Measurements from ENCODE around the gene CADM1. TPM values are rescaled to one million over a fixed set of nuclear protein-coding genes. Genes with fewer than 3 reads are reported as not detected.

CADM1 gene
- total and polyA plus RNA-seq, 4 donors: 13.0 to 40.6 (median 28.9) TPM

GRCh38 chr11:115257270-115257669, 246.9 kb downstream of the CADM1 start (continued):
- TF ChIP-seq ZBTB33 (IDR thresholded peaks at IDR 0.05): no peak
- no peak for TF ChIP-seq FOXA1 (IDR thresholded peaks at IDR 0.05)

GRCh38 chr11:115256397-115257197, 247.6 kb downstream of the CADM1 start:
- no peak overlapping the region for H3K27ac ChIP-seq (ENCODE audit: low read depth in 1 of 2, low read length in 2 of 2)
- H3K36me3 ChIP-seq (ENCODE audit: control insufficient read depth in 4 of 4, insufficient read depth in 3 of 4, low read depth in 1 of 4, low read length in 3 of 4): no peaks in the 10 kb centered on the region
- DNase-seq (ENCODE audit: low spot score): no peak
- H3K27me3 ChIP-seq (ENCODE audit: control insufficient read depth in 4 of 4, insufficient read depth in 4 of 4, low read length in 3 of 4): no peaks in the 10 kb centered on the region
- no peak for TF ChIP-seq SP1 (IDR thresholded peaks at IDR 0.05)
- TF ChIP-seq YY1 (IDR thresholded peaks at IDR 0.05): no peak
- H3K4me1 ChIP-seq (ENCODE audit: control insufficient read depth in 4 of 4, insufficient read depth in 4 of 4, low read length in 3 of 4): no peaks in the 10 kb centered on the region
- H3K4me3 ChIP-seq (ENCODE audit: low read depth in 1 of 3, low read length in 3 of 3): no peak overlapping the region
- H3K9ac ChIP-seq (ENCODE audit: low read depth in 1 of 2, low read length in 2 of 2): no peak overlapping the region
- 71% methylated on average over 7 of the region's 7 CpGs for WGBS
- no peaks in the 10 kb centered on the region for H3K9me3 ChIP-seq (ENCODE audit: control insufficient read depth in 4 of 4, low read length in 3 of 4)

GRCh38 chr11:115255006-115255762, 249.0 kb downstream of the CADM1 start:
- H3K4me1 ChIP-seq (ENCODE audit: control insufficient read depth in 4 of 4, insufficient read depth in 4 of 4, low read length in 3 of 4): no peaks in the 10 kb centered on the region
- no peaks in the 10 kb centered on the region for H3K36me3 ChIP-seq (ENCODE audit: control insufficient read depth in 4 of 4, insufficient read depth in 3 of 4, low read depth in 1 of 4, low read length in 3 of 4)
- no peaks in the 10 kb centered on the region for H3K9me3 ChIP-seq (ENCODE audit: control insufficient read depth in 4 of 4, low read length in 3 of 4)
- no peaks in the 10 kb centered on the region for H3K27me3 ChIP-seq (ENCODE audit: control insufficient read depth in 4 of 4, insufficient read depth in 4 of 4, low read length in 3 of 4)
- no peak for TF ChIP-seq NR2F2 (IDR thresholded peaks at IDR 0.05)
- TF ChIP-seq, protein P1, sequence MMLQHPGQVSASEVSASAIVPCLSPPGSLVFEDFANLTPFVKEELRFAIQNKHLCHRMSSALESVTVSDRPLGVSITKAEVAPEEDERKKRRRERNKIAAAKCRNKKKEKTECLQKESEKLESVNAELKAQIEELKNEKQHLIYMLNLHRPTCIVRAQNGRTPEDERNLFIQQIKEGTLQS (IDR thresholded peaks at IDR 0.05): no peak
- TF ChIP-seq TAF1 (conservative IDR thresholded peaks at IDR 0.05): no peak
- no peak for TF ChIP-seq GABPA (IDR thresholded peaks at IDR 0.05 in 1 of 2, conservative IDR thresholded peaks at IDR 0.05 in 1 of 2)
- no peak overlapping the region for H3K27ac ChIP-seq (ENCODE audit: low read depth in 1 of 2, low read length in 2 of 2)
- no peak overlapping the region for H3K4me3 ChIP-seq (ENCODE audit: low read depth in 1 of 3, low read length in 3 of 3)
- DNase-seq (ENCODE audit: low spot score): no peak
- no peak overlapping the region for H3K9ac ChIP-seq (ENCODE audit: low read depth in 1 of 2, low read length in 2 of 2)
- WGBS: 78% methylated on average over 9 of the region's 9 CpGs

GRCh38 chr11:115251126-115251525, 253.1 kb downstream of the CADM1 start:
- H3K4me1 ChIP-seq (ENCODE audit: control insufficient read depth in 4 of 4, insufficient read depth in 4 of 4, low read length in 3 of 4): no peaks in the 10 kb centered on the region
- H3K36me3 ChIP-seq (ENCODE audit: control insufficient read depth in 4 of 4, insufficient read depth in 3 of 4, low read depth in 1 of 4, low read length in 3 of 4): no peaks in the 10 kb centered on the region
- H3K9ac ChIP-seq (ENCODE audit: low read depth in 1 of 2, low read length in 2 of 2): no peak overlapping the region
- 73% methylated on average over 4 of the region's 4 CpGs for WGBS
- H3K27ac ChIP-seq (ENCODE audit: low read depth in 1 of 2, low read length in 2 of 2): no peak overlapping the region
- no peak for DNase-seq (ENCODE audit: low spot score)
- no peaks in the 10 kb centered on the region for H3K27me3 ChIP-seq (ENCODE audit: control insufficient read depth in 4 of 4, insufficient read depth in 4 of 4, low read length in 3 of 4)
- no peak overlapping the region for H3K4me3 ChIP-seq (ENCODE audit: low read depth in 1 of 3, low read length in 3 of 3)
- no peaks in the 10 kb centered on the region for H3K9me3 ChIP-seq (ENCODE audit: control insufficient read depth in 4 of 4, low read length in 3 of 4)
- TF ChIP-seq ZBTB33 (IDR thresholded peaks at IDR 0.05) (no peak), HNF4G (IDR thresholded peaks at IDR 0.05) (no peak), SP1 (IDR thresholded peaks at IDR 0.05) (no peak), RXRA (IDR thresholded peaks at IDR 0.05) (no peak), REST (IDR thresholded peaks at IDR 0.05) (no peak), HNF4A (conservative IDR thresholded peaks at IDR 0.05) (no peak), FOXA2 (IDR thresholded peaks at IDR 0.05) (no peak), TAF1 (conservative IDR thresholded peaks at IDR 0.05) (no peak), EGR1 (IDR thresholded peaks at IDR 0.05; ENCODE audit: low read depth in 2 of 2) (no peak), RAD21 (IDR thresholded peaks at IDR 0.05) (no peak), GABPA (IDR thresholded peaks at IDR 0.05 in 1 of 2, conservative IDR thresholded peaks at IDR 0.05 in 1 of 2) (no peak), NR2F2 (IDR thresholded peaks at IDR 0.05) (no peak), JUND (IDR thresholded peaks at IDR 0.05) (no peak), YY1 (IDR thresholded peaks at IDR 0.05) (no peak)
- TF ChIP-seq, protein P1 (IDR thresholded peaks at IDR 0.05): no peak

All from liver (tissue), 9 donors.